B cell (primary cell): ENCODE data around the gene RASGEF1B. TPM values are rescaled to one million over a fixed set of nuclear protein-coding genes. Genes with fewer than 3 reads are reported as not detected.
A peak's percentile ranks its signal among the peaks of the same experiment; 100 is the strongest.

Experiments
- ATAC-seq: fragments of 200-7000 bp; cut with Tn5 transposase; one replicate; pipeline ENCODE4 v1.10.0; 2021; ENCODE audit warnings: low read depth, mild to moderate bottlenecking, moderate number of reproducible peaks, moderate library complexity
- CTCF ChIA-PET: fragments of 350-600 bp; sonication (Branson Sonifier 250); formaldehyde crosslinking; loops from one replicate; lab custom pipeline; 2021; ENCODE audit warnings: antibody characterized with exemption, inconsistent platforms; lab: Charles Lee
- POLR2A ChIA-PET: fragments of 350-600 bp; sonication (Branson Sonifier 250); formaldehyde crosslinking; loops from one replicate; lab custom pipeline; 2021; ENCODE audit warnings: antibody characterized with exemption; lab: Charles Lee
- DNase-seq: peaks from one replicate; pipeline ENCODE4 v3.0.0; 2013
- H2AFZ ChIP-seq: 2 replicates; pipeline ENCODE4 v1.6.1; 2012; ENCODE audit warnings: mild to moderate bottlenecking, low read depth, low read length; ENCODE audit not compliant: insufficient read depth, poor library complexity, severe bottlenecking
- H3K27ac ChIP-seq, 2 donors: 1 replicate in 1 of 2; 2 replicates in 1 of 2; pipeline ENCODE4 v1.5.1; 2012 to 2013; ENCODE audit warnings: low read length in 2 of 2, mild to moderate bottlenecking in 2 of 2, moderate library complexity in 1 of 2
- H3K27me3 ChIP-seq, 4 experiments: fragments of 200-600 bp in 1 of 4; sonication (generic) in 1 of 4; replicated peaks in 1 of 4; 1 replicate in 2 of 4; 2 replicates in 2 of 4; pipeline versions ENCODE4 v1.6.1 to v1.7.0; 2013 to 2016; ENCODE audit warnings: low read length in 3 of 4, mild to moderate bottlenecking in 2 of 4, mixed read lengths in 1 of 4, moderate library complexity in 1 of 4; ENCODE audit not compliant: insufficient read depth in 4 of 4, control insufficient read depth in 3 of 4; ENCODE audit errors: control extremely low read depth in 1 of 4
- H3K36me3 ChIP-seq, 2 experiments: replicated peaks in 1 of 2; 1 replicate in 1 of 2; 2 replicates in 1 of 2; pipeline versions ENCODE4 v1.6.1 to v1.7.1; 2013; ENCODE audit warnings: low read length in 1 of 2; ENCODE audit not compliant: insufficient read depth in 2 of 2, control insufficient read depth in 1 of 2; ENCODE audit errors: control extremely low read depth in 1 of 2, extremely low read depth in 1 of 2
- H3K4me1 ChIP-seq, 2 donors: fragments of 200-600 bp in 1 of 2; sonication (generic) in 1 of 2; 1 replicate in 1 of 2; 2 replicates in 1 of 2; pipeline versions ENCODE4 v1.5.1 to v1.6.1; 2013 to 2017; ENCODE audit warnings: low read length in 2 of 2; ENCODE audit not compliant: control insufficient read depth in 2 of 2, insufficient read depth in 2 of 2
- H3K4me2 ChIP-seq: replicated peaks from 2 replicates; pipeline ENCODE3; 2012; ENCODE audit warnings: mild to moderate bottlenecking, low read depth, low read length; ENCODE audit not compliant: poor library complexity, severe bottlenecking
- H3K4me3 ChIP-seq, 5 experiments: fragments of 200-600 bp in 1 of 5; sonication (generic) in 1 of 5; 1 replicate in 3 of 5; 2 replicates in 2 of 5; pipeline versions ENCODE4 v1.5.1 to v1.7.0; 2011 to 2016; ENCODE audit warnings: low read length in 4 of 5, mild to moderate bottlenecking in 4 of 5, low read depth in 2 of 5, control low read depth in 1 of 5, moderate library complexity in 1 of 5; ENCODE audit not compliant: insufficient read depth in 1 of 5; ENCODE audit errors: control extremely low read depth in 1 of 5, extremely low read depth in 1 of 5
- H3K79me2 ChIP-seq: fragments of 200-600 bp; sonication (generic); one replicate; pipeline ENCODE4 v1.6.0; 2016; ENCODE audit warnings: low read length; ENCODE audit not compliant: control insufficient read depth, insufficient read depth
- H3K9ac ChIP-seq: fragments of 200-600 bp; sonication (generic); 2 replicates; pipeline ENCODE4 v1.6.1; 2017; ENCODE audit warnings: mild to moderate bottlenecking, low read length, moderate library complexity
- H3K9me3 ChIP-seq, 3 donors: one replicate each; pipeline versions ENCODE4 v1.6.1 to v1.7.1; 2013; ENCODE audit warnings: low read length in 2 of 3; ENCODE audit not compliant: control insufficient read depth in 2 of 3, insufficient read depth in 1 of 3; ENCODE audit errors: control extremely low read depth in 1 of 3
- H4K20me1 ChIP-seq: 2 replicates; pipeline ENCODE4 v1.6.0; 2012; ENCODE audit warnings: mild to moderate bottlenecking, low read length; ENCODE audit not compliant: insufficient read depth, control insufficient read depth, poor library complexity, severe bottlenecking
- H3K27ac Mint-ChIP-seq: one replicate; pipeline ENCODE4 v1.8.0; 2021; ENCODE audit warnings: mixed read lengths
- H3K27me3 Mint-ChIP-seq: one replicate; pipeline ENCODE4 v1.8.0; 2021; ENCODE audit warnings: mixed read lengths
- H3K4me1 Mint-ChIP-seq: one replicate; pipeline ENCODE4 v1.8.0; 2021; ENCODE audit warnings: mixed read lengths
- H3K4me3 Mint-ChIP-seq: one replicate; pipeline ENCODE4 v1.8.0; 2021; ENCODE audit warnings: mixed read lengths
- H3K9me3 Mint-ChIP-seq: one replicate; pipeline ENCODE4 v1.8.0; 2022; ENCODE audit warnings: mixed read lengths; ENCODE audit not compliant: insufficient read depth
- EZH2 ChIP-seq: IDR thresholded peaks from 2 replicates; pipeline ENCODE4 v1.6.1; 2012; ENCODE audit warnings: borderline replicate concordance, low read depth, mild to moderate bottlenecking, moderate library complexity, low read length; ENCODE audit not compliant: insufficient read depth, poor library complexity, severe bottlenecking
- WGBS: methylation state at CpG from one replicate; pipeline ENCODE4 v1.1.5; 2013; ENCODE audit warnings: missing lambda C conversion rate; ENCODE audit not compliant: insufficient coverage; 5-methylcytosine and 5-hydroxymethylcytosine counted together
- intact Hi-C: fragments of 100-400 bp; cut with micrococcal nuclease; formaldehyde crosslinking; loops from one replicate; pipeline ENCODE4 v1.10.0; 2022
- polyA plus RNA-seq: library from polyadenylated mRNA; depleted of rRNA; stranded (reverse); fragments of >200 nt; gene quantifications from 2 replicates; pipeline ENCODE4 v1.2.3, GENCODE V29; 2012
- total RNA-seq, 2 donors: library from RNA; stranded (reverse); fragments of 120-200 nt in 1 of 2; gene quantifications; 1 replicate in 1 of 2; 2 replicates in 1 of 2; pipeline versions ENCODE4 v1.2.3 to v1.2.4, GENCODE V29; 2013 to 2022
- TF ChIP-seq, protein P1 (sequence below): fragments of 200-600 bp; IDR thresholded peaks from one replicate; pipeline ENCODE4 v1.8.0; 2022; ENCODE audit warnings: antibody characterized with exemption, mild to moderate bottlenecking

Gene RASGEF1B
- total and polyA plus RNA-seq, 2 donors (not counting 1 experiment from before 2014, with no cell fraction given) = 20.4 to 130 TPM

GRCh38 chr4:81510643-81511178 lies 39.0 kb upstream of the RASGEF1B start:
- Histone ChIP-seq H3K79me2 (no peaks in the 10 kb centered on the region), H3K4me2 (peak overlapping the region; percentile 16), H3K4me3 (no peak overlapping the region), H3K4me1 (peaks cover 48 to 74% of the 10 kb centered on the region in 2 donors), H3K27me3 (no peaks in the 10 kb centered on the region), H3K27ac (no peak overlapping the region), H3K36me3 (no peaks in the 10 kb centered on the region), H3K9ac (no peak overlapping the region), H3K9me3 (no peaks in the 10 kb centered on the region), H2AFZ (peak overlapping the region; percentile 7), H4K20me1 (no peaks in the 10 kb centered on the region)
- TF ChIP-seq, protein P1, sequence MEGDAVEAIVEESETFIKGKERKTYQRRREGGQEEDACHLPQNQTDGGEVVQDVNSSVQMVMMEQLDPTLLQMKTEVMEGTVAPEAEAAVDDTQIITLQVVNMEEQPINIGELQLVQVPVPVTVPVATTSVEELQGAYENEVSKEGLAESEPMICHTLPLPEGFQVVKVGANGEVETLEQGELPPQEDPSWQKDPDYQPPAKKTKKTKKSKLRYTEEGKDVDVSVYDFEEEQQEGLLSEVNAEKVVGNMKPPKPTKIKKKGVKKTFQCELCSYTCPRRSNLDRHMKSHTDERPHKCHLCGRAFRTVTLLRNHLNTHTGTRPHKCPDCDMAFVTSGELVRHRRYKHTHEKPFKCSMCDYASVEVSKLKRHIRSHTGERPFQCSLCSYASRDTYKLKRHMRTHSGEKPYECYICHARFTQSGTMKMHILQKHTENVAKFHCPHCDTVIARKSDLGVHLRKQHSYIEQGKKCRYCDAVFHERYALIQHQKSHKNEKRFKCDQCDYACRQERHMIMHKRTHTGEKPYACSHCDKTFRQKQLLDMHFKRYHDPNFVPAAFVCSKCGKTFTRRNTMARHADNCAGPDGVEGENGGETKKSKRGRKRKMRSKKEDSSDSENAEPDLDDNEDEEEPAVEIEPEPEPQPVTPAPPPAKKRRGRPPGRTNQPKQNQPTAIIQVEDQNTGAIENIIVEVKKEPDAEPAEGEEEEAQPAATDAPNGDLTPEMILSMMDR = no peak
- TF ChIP-seq EZH2 = no peak
- Mint-ChIP-seq H3K4me1 (peaks cover 79% of the 10 kb centered on the region), H3K4me3 (no peak overlapping the region), H3K27me3 (no peaks in the 10 kb centered on the region), H3K27ac (no peak overlapping the region), H3K9me3 (no peaks in the 10 kb centered on the region)
- ChIA-PET CTCF (interaction anchor here (1.0 to 1.6 kb wide), 3 partner anchors 38 to 334 kb away, joined by 3 to 5 read pairs (median 5); partner anchors contain the start of gene RASGEF1B), POLR2A (interaction anchor here (1.1 to 1.4 kb wide), 2 partner anchors 11 to 39 kb away, joined by 3 to 4 read pairs; partner anchors contain the start of gene RASGEF1B)
- WGBS = 20% methylated on average over 2 of the region's 3 CpGs
- ATAC-seq = no peak
- DNase-seq = no peak
- intact Hi-C loops = loop anchor here (5.0 kb wide), 1 partner anchor 332 kb away; no protein-coding TSS in a partner anchor

DNA sequence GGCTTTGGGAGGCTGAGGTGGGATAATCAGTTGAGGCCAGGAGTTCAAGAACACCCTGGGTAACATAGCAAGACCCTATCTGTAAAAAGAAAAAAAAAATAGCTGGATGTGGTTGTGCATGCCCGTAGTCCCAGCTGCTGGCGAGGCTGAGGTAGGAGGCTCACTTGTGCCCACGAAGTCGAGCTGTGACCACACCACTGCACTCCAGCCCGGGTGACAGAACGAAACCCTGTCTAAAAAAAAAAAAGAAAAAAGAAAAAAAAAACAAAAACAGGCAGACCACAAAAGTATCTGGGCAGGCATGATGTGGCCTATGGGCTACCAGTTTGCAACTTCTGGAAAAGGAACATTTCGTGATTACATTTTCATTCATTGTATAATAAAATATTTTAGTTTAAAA lies 38.1 kb upstream of the RASGEF1B start:
- Mint-ChIP-seq H3K4me3 (no peak overlapping the region), H3K27me3 (no peaks in the 10 kb centered on the region), H3K27ac (no peak overlapping the region), H3K9me3 (no peaks in the 10 kb centered on the region), H3K4me1 (peaks cover 86% of the 10 kb centered on the region)
- TF ChIP-seq, protein P1 = no peak
- TF ChIP-seq EZH2 = no peak
- no peaks in the 10 kb centered on the region for H3K9me3 ChIP-seq
- H3K4me3 ChIP-seq = no peak overlapping the region
- no peak overlapping the region for H3K9ac ChIP-seq
- no peak for DNase-seq
- 20% methylated on average over 2 of the region's 7 CpGs for WGBS
- no peaks in the 10 kb centered on the region for H4K20me1 ChIP-seq
- peak overlapping the region; percentile 54 for H2AFZ ChIP-seq
- H3K27me3 ChIP-seq = no peaks in the 10 kb centered on the region
- no peaks in the 10 kb centered on the region for H3K79me2 ChIP-seq
- no peak for ATAC-seq
- CTCF ChIA-PET = interaction anchor here (0.6 to 1.6 kb wide), 4 partner anchors 37 to 335 kb away, joined by 3 to 5 read pairs (median 4); partner anchors contain the start of gene RASGEF1B
- no peaks in the 10 kb centered on the region for H3K36me3 ChIP-seq
- intact Hi-C loops = loop anchor here (5.0 kb wide), 3 partner anchors 38 to 332 kb away; partner anchors contain the start of gene RASGEF1B
- POLR2A ChIA-PET = interaction anchor here (0.6 to 1.4 kb wide), 3 partner anchors 10 to 54 kb away, joined by 3 to 4 read pairs (median 4); partner anchors contain the start of gene RASGEF1B
- H3K4me1 ChIP-seq = peaks cover 57 to 82% of the 10 kb centered on the region in 2 donors
- H3K27ac ChIP-seq = no peak overlapping the region
- H3K4me2 ChIP-seq = peak overlapping the region; percentile 32
